Globus pallidus (tissue), 1 donor: Measurements from ENCODE around the gene PTPRD.
A peak's percentile ranks its signal among the peaks of the same experiment; 100 is the strongest.

Experiments used
- DNase-seq: peaks from one replicate; pipeline ENCODE4 v3.0.0-alpha.2; 2015; ENCODE audit warnings: low spot score

PTPRD gene

GRCh38 chr9:8766096-8766495 is 1846.7 kb downstream of the PTPRD start:
- DNase-seq = no peak

- no peak for DNase-seq
Measured at GRCh38 chr9:8764051-8764450, 1848.8 kb downstream of the PTPRD start.

- DNase-seq = no peak
Measured at GRCh38 chr9:8762479-8763085, 1850.2 kb downstream of the PTPRD start.

- no peak for DNase-seq
Measured at GRCh38 chr9:8760000-8760767, 1852.6 kb downstream of the PTPRD start.

- no peak for DNase-seq
Measured at GRCh38 chr9:8757881-8758280, 1854.9 kb downstream of the PTPRD start.

GRCh38 chr9:8754751-8755150 is 1858.1 kb downstream of the PTPRD start:
- DNase-seq = no peak

- no peak for DNase-seq
Measured at GRCh38 chr9:8751406-8751930, 1861.3 kb downstream of the PTPRD start.

GRCh38 chr9:8750639-8751051 is 1862.2 kb downstream of the PTPRD start:
- peak; percentile 39 for DNase-seq

- DNase-seq = no peak
Measured at GRCh38 chr9:8745347-8745746, 1867.5 kb downstream of the PTPRD start.

GRCh38 chr9:8738945-8739344 is 1873.9 kb downstream of the PTPRD start:
- no peak for DNase-seq

GRCh38 chr9:8736805-8737204 is 1876.0 kb downstream of the PTPRD start:
- DNase-seq = peak; percentile 37

GRCh38 chr9:8734760-8735159 is 1878.0 kb downstream of the PTPRD start:
- no peak for DNase-seq

GRCh38 chr9:8733131-8733954 is 1879.5 kb downstream of the PTPRD start:
- DNase-seq = peak; percentile 70

- DNase-seq = no peak
Measured at GRCh38 chr9:8732367-8733075, 1880.3 kb downstream of the PTPRD start.

- no peak for DNase-seq
Measured at GRCh38 chr9:8730618-8731017, 1882.2 kb downstream of the PTPRD start.

GRCh38 chr9:8728910-8729309 is 1883.9 kb downstream of the PTPRD start:
- no peak for DNase-seq

GRCh38 chr9:8727191-8727590 is 1885.6 kb downstream of the PTPRD start:
- no peak for DNase-seq

GRCh38 chr9:8726692-8727091 is 1886.1 kb downstream of the PTPRD start:
- no peak for DNase-seq

- DNase-seq = no peak
Measured at GRCh38 chr9:8725635-8726034, 1887.2 kb downstream of the PTPRD start.

- DNase-seq = no peak
Measured at GRCh38 chr9:8724284-8725018, 1888.4 kb downstream of the PTPRD start.

GRCh38 chr9:8723195-8723594 is 1889.6 kb downstream of the PTPRD start:
- DNase-seq = no peak
